Calu3 (cell line): Measurements from ENCODE around the gene CD47. TPM values are rescaled to one million over a fixed set of nuclear protein-coding genes. Genes with fewer than 3 reads are reported as not detected.

Experiments used
- BruUV-seq: library from RNA; stranded (reverse); fragments of 400-500 nt; replicated peaks from 2 replicates; lab custom pipeline; 2021; lab: Mats Ljungman, UMichigan
- CTCF ChIA-PET: fragments of 300-600 bp; sonication (Branson Sonifier 250); formaldehyde crosslinking; loops from one replicate; lab custom pipeline; 2022; ENCODE audit warnings: antibody characterized with exemption; lab: Charles Lee
- DNase-seq: peaks from one replicate; pipeline ENCODE4 v3.0.0; 2022
- H3K27ac Mint-ChIP-seq: one replicate; pipeline ENCODE4 v1.8.0; 2022; ENCODE audit warnings: mixed read lengths; ENCODE audit not compliant: unreplicated experiment
- H3K27me3 Mint-ChIP-seq: one replicate; pipeline ENCODE4 v1.8.0; 2022; ENCODE audit warnings: mixed read lengths; ENCODE audit not compliant: unreplicated experiment
- H3K36me3 Mint-ChIP-seq: one replicate; pipeline ENCODE4 v1.8.0; 2022; ENCODE audit warnings: mild to moderate bottlenecking, moderate library complexity, mixed read lengths; ENCODE audit not compliant: insufficient read depth, unreplicated experiment
- H3K4me1 Mint-ChIP-seq: one replicate; pipeline ENCODE4 v1.8.0; 2022; ENCODE audit warnings: mild to moderate bottlenecking, low read depth, mixed read lengths; ENCODE audit not compliant: unreplicated experiment
- H3K4me3 Mint-ChIP-seq: one replicate; pipeline ENCODE4 v1.8.0; 2022; ENCODE audit warnings: mild to moderate bottlenecking, low read depth, moderate library complexity, mixed read lengths; ENCODE audit not compliant: unreplicated experiment
- H3K9me3 Mint-ChIP-seq: one replicate; pipeline ENCODE4 v1.8.0; 2022; ENCODE audit warnings: low read depth, mixed read lengths; ENCODE audit not compliant: unreplicated experiment
- intact Hi-C: fragments of 100-400 bp; cut with micrococcal nuclease; formaldehyde crosslinking; loops from one replicate; pipeline ENCODE4 v1.10.0; 2022; ENCODE audit not compliant: unreplicated experiment
- total RNA-seq: library from RNA; stranded (reverse); gene quantifications from 2 replicates; pipeline ENCODE4 v1.2.3, GENCODE V29; 2022
- TF ChIP-seq, protein P1 (sequence below): fragments of 200-600 bp; IDR thresholded peaks from one replicate; pipeline ENCODE4 v1.8.0; 2022; ENCODE audit warnings: antibody characterized with exemption; ENCODE audit not compliant: unreplicated experiment

Gene CD47
- total RNA-seq, 1 experiment from 2014 or later = 174 TPM

DNA sequence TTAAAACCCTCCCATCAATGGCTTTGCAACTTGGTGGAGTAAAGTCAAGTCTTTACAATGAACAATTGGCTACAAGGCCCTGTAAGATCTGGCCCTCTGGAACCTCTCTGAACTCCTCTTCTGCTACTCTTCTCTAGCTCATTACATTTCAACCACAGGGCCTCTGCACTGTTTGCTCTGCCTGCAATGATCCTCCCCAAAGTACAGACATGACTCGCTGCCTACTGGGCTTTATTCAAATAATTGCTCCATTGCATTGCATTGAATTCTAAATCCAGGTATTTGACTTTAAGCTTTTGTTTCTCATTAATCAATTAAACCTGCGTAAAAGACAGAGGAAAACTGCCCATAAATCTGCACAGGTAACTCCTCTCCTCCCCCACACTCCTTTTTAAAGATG is 96.7 kb downstream of the CD47 start:
- H3K36me3 Mint-ChIP-seq = peaks cover 16% of the 10 kb centered on the region
- BruUV-seq = no TSS peak
- peaks cover 59% of the 10 kb centered on the region for H3K4me1 Mint-ChIP-seq
- no peaks in the 10 kb centered on the region for H3K27me3 Mint-ChIP-seq
- TF ChIP-seq, protein P1, sequence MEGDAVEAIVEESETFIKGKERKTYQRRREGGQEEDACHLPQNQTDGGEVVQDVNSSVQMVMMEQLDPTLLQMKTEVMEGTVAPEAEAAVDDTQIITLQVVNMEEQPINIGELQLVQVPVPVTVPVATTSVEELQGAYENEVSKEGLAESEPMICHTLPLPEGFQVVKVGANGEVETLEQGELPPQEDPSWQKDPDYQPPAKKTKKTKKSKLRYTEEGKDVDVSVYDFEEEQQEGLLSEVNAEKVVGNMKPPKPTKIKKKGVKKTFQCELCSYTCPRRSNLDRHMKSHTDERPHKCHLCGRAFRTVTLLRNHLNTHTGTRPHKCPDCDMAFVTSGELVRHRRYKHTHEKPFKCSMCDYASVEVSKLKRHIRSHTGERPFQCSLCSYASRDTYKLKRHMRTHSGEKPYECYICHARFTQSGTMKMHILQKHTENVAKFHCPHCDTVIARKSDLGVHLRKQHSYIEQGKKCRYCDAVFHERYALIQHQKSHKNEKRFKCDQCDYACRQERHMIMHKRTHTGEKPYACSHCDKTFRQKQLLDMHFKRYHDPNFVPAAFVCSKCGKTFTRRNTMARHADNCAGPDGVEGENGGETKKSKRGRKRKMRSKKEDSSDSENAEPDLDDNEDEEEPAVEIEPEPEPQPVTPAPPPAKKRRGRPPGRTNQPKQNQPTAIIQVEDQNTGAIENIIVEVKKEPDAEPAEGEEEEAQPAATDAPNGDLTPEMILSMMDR = no peak
- no peaks in the 10 kb centered on the region for H3K9me3 Mint-ChIP-seq
- no peak for DNase-seq
- peak overlapping the region; percentile 50 for H3K27ac Mint-ChIP-seq
- H3K4me3 Mint-ChIP-seq = peak overlapping the region; percentile 3
- intact Hi-C loops = loop anchor here (10.0 kb wide), 1 partner anchor 141 kb away; no protein-coding TSS in a partner anchor
- CTCF ChIA-PET = interaction anchor here (1.1 kb wide), 1 partner anchor 483 kb away, joined by 3 read pairs; no protein-coding TSS in a partner anchor

DNA sequence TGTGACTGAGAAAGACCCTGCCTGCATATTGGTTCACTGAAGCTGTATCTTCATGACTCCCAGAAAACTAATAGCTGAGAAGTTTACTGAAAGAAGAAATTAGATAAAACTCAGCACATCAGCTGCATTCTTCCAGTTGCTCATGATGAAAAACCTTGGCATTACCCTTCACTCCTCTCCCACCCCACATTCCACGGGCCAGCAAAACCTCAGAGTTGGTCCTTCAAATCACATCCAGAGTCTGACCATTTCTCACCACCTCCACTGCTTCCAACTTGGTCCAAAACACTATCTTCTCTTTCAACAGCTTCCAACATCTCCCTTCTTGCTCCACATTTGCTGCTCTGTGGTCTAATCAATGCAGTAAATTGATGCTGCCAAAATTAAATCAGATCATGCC is 97.1 kb downstream of the CD47 start:
- H3K4me1 Mint-ChIP-seq = peaks cover 59% of the 10 kb centered on the region
- CTCF ChIA-PET = interaction anchor here (1.1 kb wide), 1 partner anchor 484 kb away, joined by 3 read pairs; no protein-coding TSS in a partner anchor

More for the DNA sequence above, 97.1 kb downstream of the CD47 start:
- Mint-ChIP-seq H3K36me3 (peaks cover 14% of the 10 kb centered on the region), H3K9me3 (no peaks in the 10 kb centered on the region), H3K27ac (peak overlapping the region; percentile 50), H3K4me3 (peak overlapping the region; percentile 3), H3K27me3 (no peaks in the 10 kb centered on the region)
- TF ChIP-seq, protein P1 = no peak
- intact Hi-C loops = loop anchor here (10.0 kb wide), 1 partner anchor 141 kb away; no protein-coding TSS in a partner anchor
- BruUV-seq = no TSS peak
- DNase-seq = no peak

Other genes starting within 250 kb of the CD47 start
- gene IFT57, start 131.4 kb upstream of the CD47 start, total RNA-seq = 35.4 and 47.2 TPM in 2 replicates
- 5.8 and 7.2 TPM in 2 replicates for gene HHLA2, start 205.5 kb upstream of the CD47 start, total RNA-seq